Uterus (tissue), 2 donors: ENCODE measurements around the gene STXBP1.
"Not testable (repeated sequence)": the region's sequence is repeated elsewhere in the genome, so short reads cannot be mapped to it uniquely, and the experiment has no call there.

Source experiments
- CTCF ChIP-seq, 4 experiments: fragments of 200-600 bp in 2 of 4; fragments of 450-650 bp in 2 of 4; sonication (generic) in 2 of 4; IDR thresholded peaks; one replicate each; pipeline ENCODE4 v1.5.1; 2016 to 2019; ENCODE audit warnings: antibody characterized with exemption in 4 of 4, mild to moderate bottlenecking in 2 of 4, moderate library complexity in 1 of 4
- POLR2A ChIP-seq, 2 donors: fragments of 450-650 bp; IDR thresholded peaks; one replicate each; pipeline ENCODE4 v1.6.1; 2016; ENCODE audit warnings: antibody characterized with exemption in 2 of 2, mild to moderate bottlenecking in 1 of 2, moderate library complexity in 1 of 2

GRCh38 chr9:127584474-127584805 is 27.6 kb upstream of the STXBP1 start:
- TF ChIP-seq POLR2A, CTCF (IDR thresholded peaks at IDR 0.05): not testable (repeated sequence)
